Lower leg skin (tissue), 4 donors: ENCODE results near the gene DGKI. TPM values are rescaled to one million over a fixed set of nuclear protein-coding genes. Genes with fewer than 3 reads are reported as not detected.

Source experiments
- DNase-seq, 2 donors: peaks; one replicate each; pipeline ENCODE4 v3.0.0-alpha.2; 2019; ENCODE audit warnings: low spot score in 2 of 2
- H3K4me3 ChIP-seq: fragments of 200-600 bp; sonication (generic); 2 replicates; pipeline ENCODE4 v1.5.1; 2017; ENCODE audit warnings: mild to moderate bottlenecking, low read depth; ENCODE audit not compliant: poor library complexity, severe bottlenecking
- CTCF ChIP-seq, 3 donors: fragments of 450-650 bp; IDR thresholded peaks; one replicate each; pipeline ENCODE4 v1.5.1; 2016; ENCODE audit warnings: antibody characterized with exemption in 3 of 3, mild to moderate bottlenecking in 3 of 3, moderate library complexity in 2 of 3
- POLR2A ChIP-seq, 2 donors: fragments of 450-650 bp; IDR thresholded peaks; one replicate each; pipeline ENCODE4 v1.6.1; 2016 to 2017; ENCODE audit warnings: antibody characterized with exemption in 2 of 2, mild to moderate bottlenecking in 1 of 2, moderate library complexity in 1 of 2
- WGBS, 2 donors: methylation state at CpG; one replicate each; pipeline ENCODE4 v1.1.5; 2018; 5-methylcytosine and 5-hydroxymethylcytosine counted together
- intact Hi-C: fragments of 100-400 bp; cut with DNase I; formaldehyde crosslinking; loops from one replicate; pipeline ENCODE4 v1.15.0; 2023; ENCODE audit warnings: low total_unique reads
- total RNA-seq, 4 donors: library from RNA; depleted of rRNA; stranded (reverse); fragments of >200 nt; gene quantifications; one replicate each; pipeline ENCODE4 v1.1.0, GENCODE V29; 2016

Gene DGKI
- total RNA-seq, 4 donors from 2014 or later: 0.34 to 2.1 (median 1.3) TPM

- 72 to 74% methylated on average over 11 of the region's 11 CpGs for WGBS, 2 donors
- no peak overlapping the region for H3K4me3 ChIP-seq
- intact Hi-C loops: no loop called here
- TF ChIP-seq CTCF (IDR thresholded peaks at IDR 0.05): no peak
- no peak for TF ChIP-seq POLR2A (IDR thresholded peaks at IDR 0.05)
- no peak for DNase-seq
Observed at GRCh38 chr7:137674551-137675409, 172.0 kb downstream of the DGKI start.

DNA sequence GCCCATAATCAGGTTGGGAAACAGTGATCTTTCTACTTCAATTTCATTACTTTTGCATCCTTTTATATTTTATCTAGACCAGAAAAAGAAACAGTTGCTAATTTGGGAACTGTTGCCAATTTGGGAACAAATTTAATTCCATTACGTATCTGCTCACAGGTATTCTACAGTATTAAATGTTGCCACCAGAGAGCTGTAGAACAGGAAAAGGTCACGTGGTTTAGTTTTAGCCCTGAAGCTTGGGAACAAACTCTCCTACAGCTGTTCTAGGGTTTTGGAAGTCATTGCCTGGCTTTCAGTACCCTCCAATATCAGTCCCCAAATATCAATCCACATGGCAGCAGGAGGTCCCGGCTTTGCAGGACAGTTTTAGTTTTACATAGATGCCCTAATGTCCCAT is 172.7 kb downstream of the DGKI start:
- intact Hi-C loops: no loop called here

DNA sequence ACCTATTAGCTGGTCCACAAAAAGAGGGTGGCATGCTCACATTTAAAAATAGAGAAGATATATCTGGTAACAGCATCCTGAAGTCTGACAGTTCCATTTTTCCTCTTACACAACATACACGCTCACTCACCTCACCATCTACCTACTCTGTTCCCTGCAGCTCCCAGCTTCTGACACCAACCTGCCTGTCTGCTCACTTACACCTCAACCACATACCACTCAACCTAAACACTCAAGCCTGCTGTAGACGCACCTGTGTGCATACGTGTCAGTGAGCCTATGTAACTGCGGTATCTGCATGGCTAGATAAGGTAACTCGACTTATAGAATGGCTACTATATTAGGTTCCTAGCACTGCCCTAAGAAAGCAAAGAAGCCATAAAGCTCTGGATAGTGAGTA is 174.9 kb downstream of the DGKI start:
- DNase-seq: no peak
- WGBS, 2 donors: 93 to 94% methylated on average over 5 of the region's 5 CpGs

More for the DNA sequence above, 172.7 kb downstream of the DGKI start:
- no peak for DNase-seq
- TF ChIP-seq POLR2A (IDR thresholded peaks at IDR 0.05) (no peak), CTCF (IDR thresholded peaks at IDR 0.05) (no peak)
- H3K4me3 ChIP-seq: no peak overlapping the region
- 47 to 70% methylated on average over 3 of the region's 3 CpGs for WGBS, 2 donors

GRCh38 chr7:137670222-137671064 is 176.3 kb downstream of the DGKI start:
- H3K4me3 ChIP-seq: no peak overlapping the region
- no peak for TF ChIP-seq CTCF (IDR thresholded peaks at IDR 0.05)
- intact Hi-C loops: no loop called here
- WGBS, 2 donors: 44 to 54% methylated on average over 7 of the region's 7 CpGs
- DNase-seq: no peak

More for the DNA sequence above, 174.9 kb downstream of the DGKI start:
- intact Hi-C loops: no loop called here
- H3K4me3 ChIP-seq: no peak overlapping the region
- TF ChIP-seq CTCF (IDR thresholded peaks at IDR 0.05) (no peak), POLR2A (IDR thresholded peaks at IDR 0.05) (no peak)

- DNase-seq: no peak
- intact Hi-C loops: loop anchor here (5.0 kb wide), 1 partner anchor 218 kb away; no protein-coding TSS in a partner anchor
- no peak overlapping the region for H3K4me3 ChIP-seq
- 37 to 49% methylated on average over 2 of the region's 2 CpGs for WGBS, 2 donors
- TF ChIP-seq CTCF (IDR thresholded peaks at IDR 0.05) (no peak), POLR2A (IDR thresholded peaks at IDR 0.05) (no peak)
Observed at GRCh38 chr7:137669706-137670105, 177.1 kb downstream of the DGKI start.
